HG02588 (cell line): ENCODE measurements around the gene GZMH.
"Not testable (repeated sequence)": the region's sequence is repeated elsewhere in the genome, so short reads cannot be mapped to it uniquely, and the experiment has no call there.

Experiments used
- ATAC-seq: cut with Tn5 transposase; IDR thresholded peaks from one replicate; pipeline ENCODE4 v1.9.1; 2021; ENCODE audit warnings: mild to moderate bottlenecking, moderate library complexity; ENCODE audit not compliant: unreplicated experiment

GZMH gene, protein sequence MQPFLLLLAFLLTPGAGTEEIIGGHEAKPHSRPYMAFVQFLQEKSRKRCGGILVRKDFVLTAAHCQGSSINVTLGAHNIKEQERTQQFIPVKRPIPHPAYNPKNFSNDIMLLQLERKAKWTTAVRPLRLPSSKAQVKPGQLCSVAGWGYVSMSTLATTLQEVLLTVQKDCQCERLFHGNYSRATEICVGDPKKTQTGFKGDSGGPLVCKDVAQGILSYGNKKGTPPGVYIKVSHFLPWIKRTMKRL

DNA sequence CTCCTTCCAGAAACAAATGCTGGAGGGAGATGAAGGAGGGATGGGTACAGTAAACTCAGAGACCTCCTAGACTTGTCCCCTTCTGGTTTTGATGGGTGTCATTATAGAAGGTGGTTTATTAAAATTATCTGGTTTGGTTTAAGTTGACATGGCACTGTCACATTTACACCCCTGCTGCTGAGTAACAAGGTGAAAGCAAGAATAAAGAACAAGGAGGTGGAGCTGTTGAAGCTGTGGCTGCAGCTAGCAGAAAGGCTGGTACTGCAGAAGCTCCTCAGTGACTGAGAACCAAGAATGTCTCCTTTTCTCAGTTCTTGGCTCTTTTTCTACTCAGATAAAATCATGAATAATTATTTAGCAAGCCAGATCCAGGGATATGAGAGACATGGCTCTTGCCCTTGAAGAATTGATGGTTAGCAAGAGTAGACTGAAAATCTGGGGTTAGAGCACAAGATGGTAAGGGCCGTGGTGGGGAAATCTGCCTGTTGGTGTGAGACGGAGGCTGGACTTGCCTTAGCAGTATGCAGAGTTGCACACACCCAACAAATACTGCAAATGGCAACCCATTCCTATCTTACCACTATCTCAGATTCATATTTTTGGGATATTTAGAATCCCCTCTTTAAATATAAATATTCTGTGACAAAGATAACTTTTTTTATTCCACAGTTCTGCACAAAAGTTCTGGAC, at the start of gene GZMH:
Gene GZMH (minus strand): TSS at position 31 of the 690 bp plus-strand sequence. CDS start 72 bp downstream, outside the sequence.
- no peak for ATAC-seq

- not testable (repeated sequence) for ATAC-seq
Observed at GRCh38 chr14:24648361-24648760, 38.9 kb upstream of the GZMH start.

DNA sequence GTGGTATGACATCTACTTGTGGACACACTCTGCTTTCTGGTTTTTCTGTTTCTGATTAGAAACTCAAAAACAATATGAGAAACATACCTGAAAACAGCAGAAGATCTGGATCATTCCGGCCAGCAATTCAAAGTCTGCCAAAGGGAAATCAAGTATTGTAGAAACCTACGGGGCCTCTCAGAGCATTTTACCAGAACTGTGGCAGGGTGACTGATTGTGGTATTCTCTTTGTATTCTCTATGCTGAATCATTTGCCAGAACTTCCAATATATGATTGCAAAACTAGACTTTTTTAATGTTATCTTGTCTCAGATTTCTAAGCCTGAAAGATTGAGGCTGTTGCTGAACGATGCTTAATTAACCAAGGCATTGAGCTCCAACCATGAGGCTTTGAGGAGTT, 30.4 kb upstream of the GZMH start:
- ATAC-seq: no peak

DNA sequence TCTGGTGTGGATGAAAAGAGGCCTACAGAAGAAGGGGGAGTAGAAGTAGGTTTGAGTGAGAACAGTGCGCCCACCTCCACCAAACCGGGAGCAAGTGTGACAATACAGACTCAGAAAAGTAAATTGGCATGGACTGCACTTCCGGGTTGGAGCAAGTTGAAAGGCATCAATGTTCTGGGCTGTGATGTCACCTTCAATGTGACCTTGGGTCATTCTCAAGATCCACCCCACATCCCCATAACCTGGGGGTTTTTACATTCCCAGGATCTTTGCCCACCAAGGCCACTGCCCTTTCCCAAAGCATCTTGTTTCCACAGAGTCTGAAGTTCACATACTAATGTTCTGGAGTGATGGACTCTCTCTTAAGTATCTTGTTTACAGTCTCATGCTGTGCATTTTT, 29.8 kb upstream of the GZMH start:
- ATAC-seq: no peak

- no peak for ATAC-seq
Observed at GRCh38 chr14:24634158-24634557, 24.7 kb upstream of the GZMH start, which contains the start of gene GZMB. Gene GZMB, minus strand, starts transcription at chr14:24634190. Its CDS starts 30 bp downstream, at chr14:24634160.

GRCh38 chr14:24633353-24633752, 23.9 kb upstream of the GZMH start:
- no peak for ATAC-seq

DNA sequence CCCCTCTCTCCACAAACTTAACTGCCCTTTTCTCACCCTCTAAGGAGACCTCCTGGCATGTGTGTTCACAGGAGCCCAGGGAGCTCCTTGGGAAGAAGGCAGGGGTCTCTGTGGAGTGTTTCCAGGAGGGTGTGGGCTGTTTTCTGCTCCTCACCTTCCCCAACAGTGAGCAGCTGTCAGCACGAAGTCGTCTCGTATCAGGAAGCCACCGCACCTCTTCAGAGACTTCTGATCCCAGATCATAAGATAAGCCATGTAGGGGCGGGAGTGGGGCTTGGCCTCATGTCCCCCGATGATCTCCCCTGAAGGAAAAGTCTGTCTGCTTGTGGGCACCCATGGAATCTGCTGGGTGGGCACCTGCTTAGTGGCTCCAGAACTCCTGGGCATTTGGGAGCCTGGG, 23.3 kb upstream of the GZMH start:
- ATAC-seq: no peak

DNA sequence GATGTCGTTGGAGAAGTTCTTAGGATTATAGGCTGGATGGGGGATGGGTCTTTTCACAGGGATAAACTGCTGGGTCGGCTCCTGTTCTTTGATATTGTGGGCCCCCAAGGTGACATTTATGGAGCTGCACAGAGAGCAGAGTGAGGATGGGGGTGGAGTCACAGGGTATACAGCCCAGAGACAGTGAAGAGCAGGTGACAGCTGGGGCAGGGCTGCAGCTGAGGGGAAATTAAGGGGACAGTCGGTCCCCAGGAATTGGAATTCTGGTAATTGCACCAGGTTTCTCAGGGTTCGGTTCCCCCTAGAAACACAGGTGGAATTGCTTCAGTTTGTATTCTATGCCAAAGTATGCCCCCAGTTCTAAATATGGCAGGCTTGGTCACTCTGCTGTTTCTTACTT, 22.9 kb upstream of the GZMH start:
- ATAC-seq: no peak

DNA sequence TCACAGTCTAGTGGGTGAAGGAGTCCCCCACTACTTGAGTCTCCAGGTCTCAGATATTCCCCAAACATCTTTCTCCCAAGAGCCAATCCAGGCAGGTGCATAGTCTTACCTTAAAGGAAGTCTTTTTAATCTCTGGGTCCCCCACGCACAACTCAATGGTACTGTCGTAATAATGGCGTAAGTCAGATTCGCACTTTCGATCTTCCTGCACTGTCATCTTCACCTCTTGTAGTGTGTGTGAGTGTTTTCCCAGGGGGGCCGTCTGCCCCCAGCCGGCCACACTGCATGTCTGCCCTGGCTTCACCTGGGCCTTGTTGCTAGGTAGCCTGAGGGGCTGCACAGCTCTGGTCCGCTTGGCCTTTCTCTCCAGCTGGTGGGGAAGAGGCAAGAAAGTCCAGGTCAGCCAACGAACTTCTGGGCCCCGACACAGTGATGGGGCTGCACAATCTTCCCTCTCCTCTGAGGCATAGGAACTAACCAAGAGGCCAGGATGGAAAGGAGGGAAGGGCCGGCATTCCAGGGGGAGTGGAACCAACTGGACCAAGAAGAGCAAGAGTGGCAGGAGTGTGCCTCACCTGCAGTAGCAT, 22.4 kb upstream of the GZMH start:
- no peak for ATAC-seq

DNA sequence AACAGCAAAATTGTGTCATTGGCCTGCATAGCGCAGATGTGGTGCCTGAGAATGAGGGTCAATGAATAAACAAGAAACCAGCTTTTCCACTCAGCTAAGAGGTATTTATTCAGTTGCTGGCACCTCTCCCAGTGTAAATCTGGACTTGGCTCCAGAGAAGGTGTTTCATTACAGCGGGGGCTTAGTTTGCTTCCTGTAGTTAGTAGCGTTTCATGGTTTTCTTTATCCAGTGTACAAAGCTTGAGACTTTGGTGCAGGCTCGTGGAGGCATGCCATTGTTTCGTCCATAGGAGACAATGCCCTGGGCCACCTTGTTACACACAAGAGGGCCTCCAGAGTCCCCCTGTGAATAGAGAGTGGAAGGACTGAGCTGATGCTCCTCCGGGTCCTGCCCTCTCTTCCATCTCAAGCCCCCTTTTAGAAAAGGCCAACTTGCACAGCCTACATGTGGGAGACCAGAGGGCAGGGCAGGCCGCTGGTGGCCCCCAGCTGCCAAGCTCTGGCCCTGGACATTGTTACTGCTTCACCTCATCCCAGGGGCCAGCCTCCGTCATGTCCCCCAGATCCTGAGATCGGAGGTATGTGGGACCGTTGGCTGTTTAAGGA, 21.5 kb upstream of the GZMH start:
- ATAC-seq: no peak

- ATAC-seq: no peak
Observed at GRCh38 chr14:24630087-24630871, 20.8 kb upstream of the GZMH start.

GRCh38 chr14:24629521-24629920, 20.0 kb upstream of the GZMH start:
- ATAC-seq: no peak

DNA sequence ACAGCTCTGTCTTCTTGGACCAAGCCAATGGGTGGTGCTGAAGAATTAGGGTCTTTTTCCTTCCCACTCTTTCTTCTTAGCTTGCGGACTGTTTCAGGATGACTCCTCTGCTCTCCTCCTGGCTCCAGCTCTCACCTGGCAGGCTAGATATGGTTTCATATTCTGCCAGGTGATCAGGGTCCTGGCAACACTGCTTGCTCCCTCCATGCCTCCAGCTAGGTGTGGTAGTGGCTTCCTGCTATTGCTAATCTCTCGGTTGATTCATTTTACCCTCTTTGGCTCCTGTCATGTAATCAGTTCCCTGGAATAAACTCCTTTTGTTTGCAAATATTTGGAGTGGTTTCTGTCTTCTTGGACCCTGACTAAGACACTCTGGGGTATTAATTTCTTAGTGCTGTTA, 4.3 kb upstream of the GZMH start:
- no peak for ATAC-seq

- ATAC-seq: no peak
Observed at GRCh38 chr14:24613241-24613640, 3.8 kb upstream of the GZMH start.

DNA sequence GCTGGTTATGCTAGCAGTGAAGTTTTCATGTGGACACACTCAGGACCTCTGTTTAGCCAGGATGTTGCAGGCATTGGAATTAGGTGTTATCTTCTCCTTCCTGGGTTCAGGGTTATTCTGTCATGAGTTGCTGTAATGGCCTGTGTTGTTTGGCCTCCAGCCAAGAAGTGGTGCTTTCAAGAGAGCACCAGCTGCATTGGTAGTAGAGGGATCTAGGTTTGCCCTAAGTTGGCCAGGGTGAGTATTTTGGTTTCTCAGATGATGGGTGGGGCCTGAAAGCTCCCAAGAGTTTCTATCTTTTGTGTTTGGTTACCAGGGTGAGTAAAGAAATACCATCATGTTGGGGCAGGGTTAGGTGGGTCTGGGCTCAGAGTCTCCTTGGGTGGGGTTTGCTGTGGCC, 2.7 kb upstream of the GZMH start:
- ATAC-seq: no peak

- no peak for ATAC-seq
Observed at GRCh38 chr14:24607635-24608514, 1.6 kb downstream of the GZMH start.

- ATAC-seq: no peak
Observed at GRCh38 chr14:24607081-24607480, 2.4 kb downstream of the GZMH start.

- no peak for ATAC-seq
Observed at GRCh38 chr14:24606297-24606696, 3.2 kb downstream of the GZMH start.

DNA sequence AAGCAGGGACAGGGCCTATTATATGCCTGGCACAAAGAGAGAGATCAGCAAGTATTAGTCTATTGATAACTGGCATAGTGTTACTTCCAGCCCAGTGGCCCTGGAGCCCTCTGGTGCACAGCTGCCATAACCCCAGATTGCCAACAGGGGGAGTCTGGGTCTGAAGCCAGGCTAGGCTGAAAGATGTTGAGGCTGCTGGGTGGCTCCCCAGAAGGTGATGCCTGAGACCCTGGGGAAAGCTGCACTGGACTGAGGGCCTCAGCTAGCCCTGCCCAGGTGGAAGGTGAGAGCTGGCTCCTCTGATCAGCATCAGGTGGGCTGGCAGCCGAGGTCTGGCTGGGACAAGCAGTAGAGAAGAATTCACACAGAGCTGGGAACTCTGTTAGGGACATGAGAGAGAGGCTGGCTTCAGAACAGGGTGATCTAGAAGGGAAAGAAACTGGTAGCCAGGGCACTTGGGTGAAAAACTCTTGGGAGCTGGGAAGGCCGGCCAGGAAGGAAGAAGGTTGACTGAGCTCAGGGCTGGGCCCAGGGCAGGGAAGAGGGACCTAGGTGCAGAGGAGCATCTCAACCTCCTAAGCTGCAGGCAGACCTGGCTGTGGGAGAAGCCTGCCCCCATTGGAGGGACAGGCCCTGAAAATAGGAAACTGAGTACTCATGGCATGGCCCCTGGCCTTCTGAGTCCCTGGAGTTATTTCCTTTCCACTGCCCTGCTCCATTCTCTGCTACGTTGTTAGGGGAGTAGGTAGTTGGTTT, 3.9 kb downstream of the GZMH start:
- peak; percentile 84 for ATAC-seq
